GM19025 (cell line): ENCODE measurements around the gene CSAD.
"Not testable (repeated sequence)": the region's sequence is repeated elsewhere in the genome, so short reads cannot be mapped to it uniquely, and the experiment has no call there.

Experiments used
- ATAC-seq: cut with Tn5 transposase; IDR thresholded peaks from one replicate; pipeline ENCODE4 v1.9.1; 2021; ENCODE audit warnings: mild to moderate bottlenecking, low read depth, moderate library complexity; ENCODE audit not compliant: unreplicated experiment

CSAD gene

DNA sequence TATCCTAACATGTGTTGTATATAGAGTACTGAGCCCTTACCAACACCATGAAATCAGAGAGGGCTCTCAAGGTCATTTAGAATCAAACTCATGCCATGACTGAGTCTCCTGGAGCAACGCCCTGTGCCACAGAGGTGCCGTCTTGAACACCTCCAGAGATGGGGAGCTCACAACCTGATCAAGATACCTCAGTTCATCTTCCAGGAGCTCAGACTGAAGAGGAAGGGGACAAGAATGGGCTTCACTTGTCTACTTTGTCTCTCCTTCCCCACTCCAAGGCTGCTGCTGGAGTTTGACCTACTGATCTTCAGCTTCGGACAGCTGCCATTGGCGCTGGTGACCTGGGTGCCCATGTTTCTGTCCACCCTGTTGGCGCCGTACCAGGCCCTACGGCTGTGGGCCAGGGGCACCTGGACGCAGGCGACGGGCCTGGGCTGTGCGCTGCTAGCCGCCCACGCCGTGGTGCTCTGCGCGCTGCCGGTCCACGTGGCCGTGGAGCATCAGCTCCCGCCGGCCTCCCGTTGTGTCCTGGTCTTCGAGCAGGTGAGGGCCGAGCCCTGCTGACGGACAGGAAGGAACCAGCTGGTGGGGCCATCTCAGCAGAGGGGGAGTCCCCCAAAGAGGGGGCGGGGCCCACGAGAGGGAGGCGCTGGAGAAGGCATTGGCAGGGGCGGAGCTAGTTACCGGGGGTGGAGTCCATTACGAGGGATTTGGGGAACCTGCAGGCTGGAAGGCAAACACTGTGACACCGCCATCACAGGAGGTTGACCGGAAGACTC, 65.4 kb downstream of the CSAD start:
- ATAC-seq: no peak

DNA sequence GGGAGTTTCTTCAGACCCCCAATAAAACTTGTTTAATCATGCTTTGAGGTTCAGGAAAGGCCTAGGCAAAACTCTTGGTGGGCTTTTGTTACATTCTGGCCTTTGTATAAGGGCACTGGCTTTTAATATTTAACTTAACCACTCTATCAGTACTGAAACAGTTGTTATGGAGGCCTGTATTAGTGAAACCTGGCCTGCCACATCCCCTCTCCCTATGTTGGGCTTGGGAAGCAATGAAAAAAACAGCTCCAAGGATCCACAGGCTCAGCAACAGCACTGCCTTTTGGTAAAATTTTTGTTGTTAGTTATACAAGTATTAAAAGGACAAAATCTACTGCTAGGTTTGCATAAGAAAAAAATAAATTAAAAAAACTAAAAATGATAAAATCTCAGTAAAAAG, 66.8 kb downstream of the CSAD start:
- no peak for ATAC-seq

GRCh38 chr12:53113136-53113705, 67.5 kb downstream of the CSAD start:
- ATAC-seq: no peak

GRCh38 chr12:53112431-53112830, 68.3 kb downstream of the CSAD start:
- ATAC-seq: not testable (repeated sequence)
